OCI-M1 (cell line): ENCODE results near the gene DENND1B.
"Not testable (repeated sequence)": the region's sequence is repeated elsewhere in the genome, so short reads cannot be mapped to it uniquely, and the experiment has no call there.

Experiments
- DNase-seq: peaks from one replicate; lab custom pipeline; 2025; lab: John Stamatoyannopoulos, UW

DENND1B gene

GRCh38 chr1:197632005-197632404 is 143.3 kb downstream of the DENND1B start:
- peak; percentile 63 for DNase-seq

GRCh38 chr1:197622371-197622770 is 152.9 kb downstream of the DENND1B start:
- DNase-seq = no peak

- DNase-seq = no peak
Observed at GRCh38 chr1:197621761-197622160, 153.5 kb downstream of the DENND1B start.

- no peak for DNase-seq
Observed at GRCh38 chr1:197620714-197621163, 154.5 kb downstream of the DENND1B start.

- DNase-seq = peak; percentile 72
Observed at GRCh38 chr1:197619008-197619640, 156.2 kb downstream of the DENND1B start.

- DNase-seq = no peak
Observed at GRCh38 chr1:197618061-197618460, 157.2 kb downstream of the DENND1B start.

GRCh38 chr1:197615693-197616011 is 159.6 kb downstream of the DENND1B start:
- DNase-seq = no peak

GRCh38 chr1:197614916-197615692 is 160.2 kb downstream of the DENND1B start:
- peak; percentile 69 for DNase-seq

GRCh38 chr1:197606168-197606845 is 169.0 kb downstream of the DENND1B start:
- no peak for DNase-seq

GRCh38 chr1:197604302-197604701 is 171.0 kb downstream of the DENND1B start:
- no peak for DNase-seq

- no peak for DNase-seq
Observed at GRCh38 chr1:197600751-197601150, 174.5 kb downstream of the DENND1B start.

GRCh38 chr1:197599789-197600188 is 175.5 kb downstream of the DENND1B start:
- no peak for DNase-seq

GRCh38 chr1:197598935-197599334 is 176.3 kb downstream of the DENND1B start:
- no peak for DNase-seq

- peak; percentile 54 for DNase-seq
Observed at GRCh38 chr1:197595304-197595904, 179.9 kb downstream of the DENND1B start.

- no peak for DNase-seq
Observed at GRCh38 chr1:197590687-197591086, 184.6 kb downstream of the DENND1B start.

GRCh38 chr1:197585809-197586208 is 189.5 kb downstream of the DENND1B start:
- DNase-seq = no peak

GRCh38 chr1:197577580-197577979 is 197.7 kb downstream of the DENND1B start:
- no peak for DNase-seq

GRCh38 chr1:197575531-197575930 is 199.7 kb downstream of the DENND1B start:
- DNase-seq = not testable (repeated sequence)

- DNase-seq = no peak
Observed at GRCh38 chr1:197572169-197572568, 203.1 kb downstream of the DENND1B start.

- DNase-seq = no peak
Observed at GRCh38 chr1:197567442-197567841, 207.8 kb downstream of the DENND1B start.

- DNase-seq = no peak
Observed at GRCh38 chr1:197561041-197561440, 214.2 kb downstream of the DENND1B start.

- no peak for DNase-seq
Observed at GRCh38 chr1:197559655-197560054, 215.6 kb downstream of the DENND1B start.

GRCh38 chr1:197559244-197559643 is 216.0 kb downstream of the DENND1B start:
- no peak for DNase-seq
